ENCODE measurements around the gene APOL1.
"Not testable (repeated sequence)": the region's sequence is repeated elsewhere in the genome, so short reads cannot be mapped to it uniquely, and the experiment has no call there.

APOL1 gene

DNA sequence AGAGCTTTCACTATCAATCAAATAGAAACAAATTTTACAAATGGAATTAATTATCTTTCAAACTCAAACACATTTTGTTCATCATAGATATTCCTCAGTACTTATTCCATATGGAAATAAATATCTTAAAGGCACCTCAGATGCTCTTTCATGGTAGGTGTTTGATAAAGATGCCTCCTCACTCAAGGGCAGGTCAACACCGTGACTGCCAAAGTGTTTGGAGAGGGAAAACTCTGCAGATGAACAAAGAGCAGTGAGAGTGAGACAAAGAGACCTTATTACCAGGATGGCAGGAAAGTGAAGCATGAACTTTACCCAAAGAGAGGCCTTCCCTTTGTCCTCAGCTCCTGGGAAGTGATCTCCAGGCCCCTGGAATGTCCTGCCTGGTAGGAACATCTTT lies 24.6 kb upstream of the APOL1 start:
- not testable (repeated sequence) for H3K27me3 ChIP-seq (ENCODE audit: control insufficient read depth, insufficient read depth, low read length); H3K27ac ChIP-seq (ENCODE audit: low read depth, low read length); H3K4me1 ChIP-seq (ENCODE audit: control insufficient read depth, insufficient read depth, low read length); H3K4me3 ChIP-seq (ENCODE audit: low read length); H3K9ac ChIP-seq (ENCODE audit: low read length)
- H3K36me3 ChIP-seq (ENCODE audit: control insufficient read depth, insufficient read depth, low read length) = peaks cover 25% of the 10 kb centered on the region

DNA sequence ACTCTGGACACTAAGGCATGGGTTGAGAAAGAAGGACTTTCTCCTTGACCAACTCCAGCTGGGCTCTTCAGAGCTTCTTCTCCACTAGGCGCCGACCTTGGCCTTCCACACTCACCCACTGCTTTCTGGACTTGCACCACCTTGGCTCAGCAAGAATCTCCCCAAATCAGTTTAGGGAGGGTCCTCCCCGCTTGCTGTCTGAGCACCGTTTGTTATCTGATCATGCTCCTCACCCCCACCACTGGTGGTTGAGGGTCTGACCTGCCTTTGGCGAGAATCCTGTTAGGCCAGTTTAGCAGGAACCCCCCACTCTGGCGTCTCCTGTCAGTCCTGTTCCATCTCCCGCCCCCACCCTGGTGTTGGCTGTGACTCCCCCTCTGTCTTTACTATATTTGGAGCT lies 24.0 kb upstream of the APOL1 start:
- H3K27me3 ChIP-seq (ENCODE audit: control insufficient read depth, insufficient read depth, low read length) = no peaks in the 10 kb centered on the region
- H3K27ac ChIP-seq (ENCODE audit: low read depth, low read length) = no peak overlapping the region
- no peaks in the 10 kb centered on the region for H3K4me1 ChIP-seq (ENCODE audit: control insufficient read depth, insufficient read depth, low read length)
- no peak overlapping the region for H3K9ac ChIP-seq (ENCODE audit: low read length)
- H3K4me3 ChIP-seq (ENCODE audit: low read length) = no peak overlapping the region
- H3K36me3 ChIP-seq (ENCODE audit: control insufficient read depth, insufficient read depth, low read length) = peaks cover 25% of the 10 kb centered on the region

DNA sequence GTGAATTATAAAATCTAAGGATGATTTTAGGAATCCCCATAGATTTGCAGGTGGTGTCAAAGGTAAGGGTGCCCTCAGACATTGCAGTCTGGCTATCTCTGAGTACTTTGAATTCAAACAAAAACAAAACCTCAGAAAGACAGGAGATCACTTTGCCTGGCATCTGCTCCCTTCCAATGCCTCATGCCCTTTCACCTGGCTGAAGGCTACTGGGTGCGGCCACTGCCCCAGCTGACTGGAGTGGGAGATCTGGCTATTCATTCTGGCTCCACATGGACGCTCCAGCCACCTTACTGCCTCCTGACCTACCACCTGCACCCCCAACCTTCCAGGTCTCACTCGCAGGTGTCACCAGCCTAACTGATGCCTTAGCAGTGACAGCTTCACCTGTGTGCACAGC lies 23.3 kb upstream of the APOL1 start:
- not testable (repeated sequence) for H3K4me1 ChIP-seq (ENCODE audit: control insufficient read depth, insufficient read depth, low read length); H3K4me3 ChIP-seq (ENCODE audit: low read length); H3K27ac ChIP-seq (ENCODE audit: low read depth, low read length); H3K9ac ChIP-seq (ENCODE audit: low read length); H3K27me3 ChIP-seq (ENCODE audit: control insufficient read depth, insufficient read depth, low read length)
- peaks cover 25% of the 10 kb centered on the region for H3K36me3 ChIP-seq (ENCODE audit: control insufficient read depth, insufficient read depth, low read length)

DNA sequence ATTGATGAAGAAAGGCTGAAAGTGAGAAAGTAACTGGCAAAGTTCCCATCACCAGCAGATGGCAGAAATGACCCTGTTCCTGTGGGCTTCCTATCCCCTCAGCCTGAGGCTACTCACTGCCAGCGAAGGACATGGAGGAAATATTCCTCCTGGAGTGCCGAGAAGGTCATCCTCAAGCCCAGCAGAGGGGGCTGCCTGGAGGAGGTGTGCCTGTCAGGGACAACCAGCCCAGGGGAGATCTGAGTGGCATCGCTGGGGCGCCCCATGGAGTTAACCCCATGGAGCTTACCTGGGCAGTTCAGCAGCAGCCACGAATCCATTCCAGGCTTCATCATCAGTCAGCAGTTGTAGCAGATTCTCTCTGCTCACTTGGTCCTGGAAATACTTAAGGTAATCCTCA lies 21.9 kb upstream of the APOL1 start:
- H3K4me1 ChIP-seq (ENCODE audit: control insufficient read depth, insufficient read depth, low read length); H3K9ac ChIP-seq (ENCODE audit: low read length); H3K27me3 ChIP-seq (ENCODE audit: control insufficient read depth, insufficient read depth, low read length); H3K27ac ChIP-seq (ENCODE audit: low read depth, low read length); H3K4me3 ChIP-seq (ENCODE audit: low read length): not testable (repeated sequence)
- H3K36me3 ChIP-seq (ENCODE audit: control insufficient read depth, insufficient read depth, low read length) = peaks cover 25% of the 10 kb centered on the region

DNA sequence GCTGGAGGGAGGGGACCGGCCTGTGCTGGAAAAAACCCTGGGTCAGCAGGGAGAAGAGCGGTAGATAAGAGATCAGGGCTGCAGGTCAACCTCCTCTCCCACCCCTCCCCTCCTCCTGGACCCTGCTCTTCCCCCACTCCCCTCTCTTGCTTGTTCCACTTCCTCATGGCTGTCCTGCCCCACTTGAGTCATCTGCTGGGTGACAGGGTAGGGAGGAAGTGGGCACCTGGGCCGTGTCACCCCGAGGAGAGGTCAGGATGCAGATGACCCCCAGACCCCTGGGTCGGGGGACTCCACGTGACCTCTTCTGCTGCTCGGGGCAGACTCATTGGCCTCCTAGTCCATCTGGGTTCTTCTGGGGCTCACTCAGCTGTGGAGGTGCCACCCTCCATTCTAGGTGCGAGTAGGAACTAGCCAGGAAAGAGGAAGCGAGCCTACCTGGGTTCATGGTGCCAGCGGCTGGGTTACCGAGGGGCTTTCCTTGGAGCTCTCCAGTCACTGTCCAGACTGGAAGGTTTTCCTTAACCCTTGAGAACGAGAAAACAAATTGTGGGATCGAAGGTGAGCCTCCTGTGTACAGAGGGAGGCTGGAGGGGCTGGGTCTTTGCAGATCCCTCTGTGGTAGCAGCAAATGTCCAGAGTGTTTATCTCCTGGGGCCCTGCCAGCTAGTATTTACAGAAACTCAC lies 20.1 kb upstream of the APOL1 start:
- no peak overlapping the region for H3K4me3 ChIP-seq (ENCODE audit: low read length)
- no peak overlapping the region for H3K9ac ChIP-seq (ENCODE audit: low read length)
- no peaks in the 10 kb centered on the region for H3K27me3 ChIP-seq (ENCODE audit: control insufficient read depth, insufficient read depth, low read length)
- H3K36me3 ChIP-seq (ENCODE audit: control insufficient read depth, insufficient read depth, low read length) = peaks cover 19% of the 10 kb centered on the region
- H3K4me1 ChIP-seq (ENCODE audit: control insufficient read depth, insufficient read depth, low read length) = peaks cover 17% of the 10 kb centered on the region
- no peak overlapping the region for H3K27ac ChIP-seq (ENCODE audit: low read depth, low read length)

DNA sequence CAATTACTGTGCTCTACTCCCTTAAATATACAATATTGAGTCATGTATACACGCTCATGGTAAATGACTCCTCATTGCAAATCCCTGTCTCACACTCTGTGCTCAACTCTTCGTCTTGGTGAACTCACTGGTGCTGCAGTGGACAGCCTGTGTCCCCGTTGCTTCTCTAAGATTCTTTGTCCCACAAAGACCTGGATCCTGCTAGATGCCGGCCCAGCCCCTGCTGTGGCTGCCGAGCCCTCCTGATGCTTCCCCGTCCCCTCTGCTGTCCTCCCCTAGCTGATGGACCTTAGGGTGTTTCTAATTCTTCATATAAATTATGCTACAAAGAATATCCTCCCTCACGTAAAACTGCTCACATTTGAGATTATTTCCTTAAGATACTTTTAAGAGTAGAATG lies 19.1 kb upstream of the APOL1 start:
- Histone ChIP-seq H3K4me1 (ENCODE audit: control insufficient read depth, insufficient read depth, low read length) (peaks cover 24% of the 10 kb centered on the region), H3K36me3 (ENCODE audit: control insufficient read depth, insufficient read depth, low read length) (peaks cover 13% of the 10 kb centered on the region)

DNA sequence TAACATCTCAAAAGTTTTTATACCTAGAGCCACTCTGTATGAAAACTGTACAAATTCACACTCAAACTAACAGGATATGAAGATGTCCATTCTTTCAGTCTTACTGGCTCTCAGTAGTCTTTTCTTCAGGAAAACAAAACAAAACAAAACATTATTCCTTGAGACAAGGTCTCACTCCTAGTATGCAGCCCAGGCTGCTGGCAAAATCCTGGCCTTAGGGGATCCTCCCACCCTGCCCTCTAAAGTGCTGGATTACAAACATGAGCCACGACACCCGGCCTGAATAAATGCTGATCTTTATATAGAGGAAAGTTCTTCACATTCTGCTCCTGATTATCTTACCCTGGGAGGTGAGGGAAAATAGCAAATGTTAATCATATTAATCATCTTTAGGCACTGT lies 18.7 kb upstream of the APOL1 start:
- Histone ChIP-seq H3K27me3 (ENCODE audit: control insufficient read depth, insufficient read depth, low read length) (no peaks in the 10 kb centered on the region), H3K4me3 (ENCODE audit: low read length) (no peak overlapping the region), H3K4me1 (ENCODE audit: control insufficient read depth, insufficient read depth, low read length) (peaks cover 24% of the 10 kb centered on the region), H3K36me3 (ENCODE audit: control insufficient read depth, insufficient read depth, low read length) (peaks cover 11% of the 10 kb centered on the region), H3K9ac (ENCODE audit: low read length) (no peak overlapping the region), H3K27ac (ENCODE audit: low read depth, low read length) (no peak overlapping the region)

More for the DNA sequence above, 19.1 kb upstream of the APOL1 start:
- Histone ChIP-seq H3K9ac (ENCODE audit: low read length) (no peak overlapping the region), H3K4me3 (ENCODE audit: low read length) (no peak overlapping the region), H3K27me3 (ENCODE audit: control insufficient read depth, insufficient read depth, low read length) (no peaks in the 10 kb centered on the region), H3K27ac (ENCODE audit: low read depth, low read length) (no peak overlapping the region)

DNA sequence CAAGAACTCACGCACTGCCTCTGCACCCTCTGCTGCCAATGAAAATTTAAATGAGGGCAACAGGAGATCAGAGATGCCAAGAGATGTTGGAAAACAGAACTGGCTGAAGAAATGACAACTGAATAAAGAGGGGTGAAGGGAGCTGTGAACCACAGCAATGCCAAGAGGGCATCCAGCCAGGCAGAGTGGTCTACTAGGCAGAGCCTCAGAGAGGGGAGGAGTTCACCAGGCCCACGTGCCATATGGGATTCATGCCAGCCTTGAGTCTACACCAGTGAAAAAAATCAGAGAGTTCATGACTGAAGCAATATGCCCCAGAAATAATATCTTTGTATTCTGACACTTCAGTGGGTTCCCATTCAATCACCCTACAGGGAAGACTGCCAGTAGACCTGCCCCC lies 18.0 kb upstream of the APOL1 start:
- Histone ChIP-seq H3K9ac (ENCODE audit: low read length) (no peak overlapping the region), H3K27ac (ENCODE audit: low read depth, low read length) (no peak overlapping the region), H3K4me1 (ENCODE audit: control insufficient read depth, insufficient read depth, low read length) (peaks cover 29% of the 10 kb centered on the region), H3K4me3 (ENCODE audit: low read length) (no peak overlapping the region), H3K36me3 (ENCODE audit: control insufficient read depth, insufficient read depth, low read length) (peaks cover 11% of the 10 kb centered on the region), H3K27me3 (ENCODE audit: control insufficient read depth, insufficient read depth, low read length) (no peaks in the 10 kb centered on the region)

DNA sequence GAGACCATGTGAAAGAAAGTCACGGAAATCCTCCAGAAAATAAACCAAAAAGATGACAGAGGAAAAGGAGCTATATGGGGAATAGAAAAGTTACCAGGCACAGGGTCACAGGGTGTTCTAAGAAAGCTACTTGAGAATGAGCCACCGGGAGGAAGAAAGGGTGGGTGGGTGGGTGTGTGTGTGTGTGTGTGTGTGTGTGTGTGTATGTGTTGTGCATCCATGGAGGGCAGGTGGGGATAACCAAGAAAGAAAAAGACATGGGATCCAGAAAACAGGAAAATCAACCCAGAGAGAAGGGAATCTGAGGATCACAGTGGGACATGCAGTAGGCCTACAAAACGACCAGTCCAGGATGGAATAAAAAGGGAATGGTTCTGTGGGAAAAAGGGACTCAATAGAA lies 17.3 kb upstream of the APOL1 start:
- Histone ChIP-seq H3K9ac (ENCODE audit: low read length) (no peak overlapping the region), H3K4me1 (ENCODE audit: control insufficient read depth, insufficient read depth, low read length) (peaks cover 30% of the 10 kb centered on the region), H3K27ac (ENCODE audit: low read depth, low read length) (no peak overlapping the region), H3K27me3 (ENCODE audit: control insufficient read depth, insufficient read depth, low read length) (no peaks in the 10 kb centered on the region), H3K4me3 (ENCODE audit: low read length) (no peak overlapping the region), H3K36me3 (ENCODE audit: control insufficient read depth, insufficient read depth, low read length) (peaks cover 11% of the 10 kb centered on the region)

DNA sequence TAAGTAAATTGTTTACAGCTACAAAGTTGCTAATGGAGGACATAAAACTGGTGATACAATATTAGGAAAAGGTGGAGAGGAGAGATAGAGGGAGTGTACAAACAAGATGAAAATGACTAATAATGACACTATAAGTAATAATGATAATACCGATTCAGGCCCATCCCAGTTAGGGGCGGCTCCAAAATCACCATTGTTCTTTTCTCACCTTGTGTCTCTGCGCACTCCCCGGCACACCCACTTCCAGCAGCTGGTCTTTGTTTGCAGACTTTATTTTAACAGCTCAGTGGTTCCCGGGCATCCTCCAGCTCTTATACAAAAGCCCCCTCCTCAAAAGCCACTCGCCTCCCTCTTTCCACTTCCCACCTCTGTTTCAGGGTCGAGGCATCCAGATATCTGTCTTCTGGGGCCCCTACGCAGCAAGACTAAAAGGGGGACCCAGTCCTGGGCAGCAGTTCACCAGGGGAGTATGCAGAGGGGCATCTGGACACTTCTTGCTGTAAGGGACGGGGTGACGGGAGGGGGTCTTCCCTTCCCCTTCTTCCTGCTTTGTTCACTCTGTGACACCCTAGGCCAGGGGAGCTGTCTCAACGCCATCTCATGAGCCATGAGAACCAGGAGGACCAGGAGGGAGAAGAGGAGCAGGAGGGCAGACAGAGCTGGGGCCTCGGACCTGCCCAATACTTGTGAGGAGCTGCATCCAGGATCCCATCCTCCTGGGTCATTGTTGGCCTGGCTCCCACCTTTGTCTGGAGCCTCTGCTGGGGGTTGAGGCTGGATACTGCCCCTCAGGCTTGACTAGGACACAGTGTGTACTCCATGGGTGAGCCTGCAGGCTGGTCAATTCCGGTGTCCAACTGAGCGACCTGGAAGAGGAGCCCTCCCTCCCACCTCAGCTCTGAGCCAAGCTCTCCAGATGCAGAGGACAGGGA lies 16.3 kb upstream of the APOL1 start:
- no peaks in the 10 kb centered on the region for H3K27me3 ChIP-seq (ENCODE audit: control insufficient read depth, insufficient read depth, low read length)
- H3K27ac ChIP-seq (ENCODE audit: low read depth, low read length) = peak overlapping the region; percentile 95
- no peak overlapping the region for H3K9ac ChIP-seq (ENCODE audit: low read length)
- H3K36me3 ChIP-seq (ENCODE audit: control insufficient read depth, insufficient read depth, low read length) = peaks cover 11% of the 10 kb centered on the region
- peak overlapping the region; percentile 80 for H3K4me3 ChIP-seq (ENCODE audit: low read length)
- H3K4me1 ChIP-seq (ENCODE audit: control insufficient read depth, insufficient read depth, low read length) = peaks cover 30% of the 10 kb centered on the region

DNA sequence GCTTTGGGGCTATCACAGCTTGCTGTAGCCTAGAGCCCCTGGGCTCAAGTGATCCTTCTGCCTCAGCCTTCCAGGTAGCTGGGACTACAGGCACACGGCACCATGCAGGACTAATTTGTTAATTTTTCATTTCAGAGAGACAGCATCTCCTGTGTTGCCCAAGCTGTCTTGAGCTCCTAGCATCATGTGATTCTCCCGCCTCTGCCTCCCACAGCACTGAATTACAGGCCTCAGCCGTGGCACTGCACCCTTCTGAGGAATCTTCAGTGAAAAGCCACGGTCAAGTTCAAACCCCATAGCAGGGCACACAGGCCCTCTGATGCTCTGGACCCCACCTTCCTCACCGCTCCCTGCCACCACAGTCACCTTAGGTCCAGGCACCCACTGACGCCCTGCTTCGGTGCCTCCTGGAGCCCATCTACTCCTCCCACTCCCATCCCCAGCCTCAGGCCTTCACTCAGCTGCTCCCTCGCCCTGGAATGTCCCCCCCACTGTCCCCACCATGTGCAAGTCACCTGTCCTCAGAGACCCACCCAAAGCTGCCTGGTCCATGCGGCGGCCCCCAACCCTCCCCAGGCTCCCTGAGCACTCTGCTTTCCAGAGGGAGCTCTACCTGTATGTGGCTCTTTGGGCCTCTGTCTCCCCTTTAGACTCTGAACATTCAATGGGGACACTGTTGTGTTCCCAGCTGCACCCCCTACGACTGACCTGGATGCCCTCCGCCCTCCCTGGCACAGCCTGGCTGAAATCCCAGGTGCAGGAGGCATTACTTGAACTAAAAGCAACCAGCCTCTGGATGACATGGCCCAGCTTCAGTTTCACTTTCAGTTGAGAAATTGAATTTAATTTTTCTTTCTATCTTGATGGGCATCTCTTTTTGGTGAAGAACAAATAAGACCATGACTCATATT lies 15.2 kb upstream of the APOL1 start:
- Histone ChIP-seq H3K27me3 (ENCODE audit: control insufficient read depth, insufficient read depth, low read length) (no peaks in the 10 kb centered on the region), H3K4me1 (ENCODE audit: control insufficient read depth, insufficient read depth, low read length) (peaks cover 30% of the 10 kb centered on the region), H3K4me3 (ENCODE audit: low read length) (peak overlapping the region; percentile 80), H3K9ac (ENCODE audit: low read length) (peak overlapping the region; percentile 43), H3K27ac (ENCODE audit: low read depth, low read length) (peak overlapping the region; percentile 95), H3K36me3 (ENCODE audit: control insufficient read depth, insufficient read depth, low read length) (peaks cover 4% of the 10 kb centered on the region)
